Thymus (tissue), 11 donors: ENCODE results near the gene SLC22A31. TPM values are rescaled to one million over a fixed set of nuclear protein-coding genes. Genes with fewer than 3 reads are reported as not detected.

Experiments used
- DNase-seq, 9 donors: peaks; one replicate each; pipeline ENCODE4 v3.0.0-alpha.2; 2013; ENCODE audit warnings: low spot score in 9 of 9, low read depth in 6 of 9, missing footprints in 1 of 9
- H3K27ac ChIP-seq, 2 donors: one replicate each; pipeline ENCODE4 v1.5.1; 2013; ENCODE audit warnings: control low read depth in 1 of 2, low read depth in 1 of 2, low read length in 1 of 2, mild to moderate bottlenecking in 1 of 2, moderate library complexity in 1 of 2
- H3K27me3 ChIP-seq, 2 donors: one replicate each; pipeline ENCODE4 v1.5.1; 2013; ENCODE audit warnings: low read length in 1 of 2; ENCODE audit not compliant: control insufficient read depth in 2 of 2, insufficient read depth in 1 of 2
- H3K36me3 ChIP-seq, 2 donors: one replicate each; pipeline ENCODE4 v1.5.1; 2013; ENCODE audit warnings: low read length in 1 of 2, mild to moderate bottlenecking in 1 of 2, moderate library complexity in 1 of 2; ENCODE audit not compliant: control insufficient read depth in 2 of 2, insufficient read depth in 2 of 2
- H3K4me1 ChIP-seq, 2 donors: one replicate each; pipeline ENCODE4 v1.5.1; 2013; ENCODE audit warnings: low read length in 2 of 2; ENCODE audit not compliant: control insufficient read depth in 2 of 2, insufficient read depth in 2 of 2
- H3K4me3 ChIP-seq, 2 donors: one replicate each; pipeline ENCODE4 v1.5.1; 2013; ENCODE audit warnings: low read length in 2 of 2, control low read depth in 1 of 2, mild to moderate bottlenecking in 1 of 2
- H3K9me3 ChIP-seq, 2 donors: one replicate each; pipeline ENCODE4 v1.5.1; 2013; ENCODE audit warnings: low read length in 1 of 2, mild to moderate bottlenecking in 1 of 2; ENCODE audit not compliant: control insufficient read depth in 2 of 2, insufficient read depth in 1 of 2
- WGBS: extraction: QIAGEN DNeasy Blood & Tissue Kit; methylation state at CpG from one replicate; pipeline ENCODE4 v1.1.7; 2013; 5-methylcytosine and 5-hydroxymethylcytosine counted together
- polyA plus RNA-seq: library from polyadenylated mRNA; stranded (reverse); fragments of 200-250 nt; gene quantifications from one replicate; pipeline ENCODE4 v1.2.3, GENCODE V29; 2013
- total RNA-seq: library from RNA; stranded (reverse); fragments of 120-200 nt; gene quantifications from one replicate; pipeline ENCODE4 v1.2.4, GENCODE V29; 2013
- donor health status: healthy.

Gene SLC22A31
- total and polyA plus RNA-seq, 2 donors: 0.33 to 0.94 TPM

DNA sequence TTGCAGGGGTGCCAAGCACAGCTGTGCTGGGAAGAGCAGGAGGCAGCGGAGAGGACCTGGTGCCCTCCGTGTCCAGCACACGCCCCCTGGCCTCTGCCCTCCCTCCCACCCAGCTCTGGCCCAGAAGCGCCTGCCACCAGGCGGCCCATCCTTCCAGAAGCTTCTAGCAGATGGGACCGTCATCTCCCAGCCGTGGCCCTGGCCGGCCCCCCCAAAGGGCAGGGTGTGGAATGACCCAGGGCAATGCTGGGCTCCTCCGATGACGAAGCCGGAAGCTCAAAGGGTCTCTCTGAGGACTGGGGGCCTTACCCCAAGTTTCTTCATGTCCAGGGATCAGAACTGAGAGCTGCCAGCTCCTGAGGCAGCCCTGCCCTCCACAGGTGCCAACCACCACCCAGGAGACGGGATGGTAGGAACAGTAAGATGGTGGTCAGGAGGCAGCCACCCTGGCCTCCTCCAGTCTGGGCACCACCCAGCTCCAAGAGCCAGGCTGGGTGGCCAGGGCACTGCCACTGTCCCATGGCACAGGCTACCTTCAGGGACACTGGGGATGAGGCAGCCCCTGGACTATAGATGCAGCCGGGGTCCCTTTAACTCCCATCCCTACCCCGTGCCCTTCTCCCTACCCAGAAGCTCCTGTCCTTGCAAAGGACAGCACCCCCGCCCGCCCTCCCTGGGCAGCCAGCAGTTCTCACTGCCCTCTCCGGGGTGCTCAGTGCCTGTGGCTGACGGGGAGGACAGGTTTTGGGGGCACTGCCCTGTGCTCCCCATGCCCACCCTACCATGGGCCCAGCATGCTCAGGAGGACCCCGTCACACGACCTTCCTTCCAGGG lies 35.3 kb downstream of the SLC22A31 start:
- 98% methylated on average over 20 of the region's 20 CpGs for WGBS
- no peak for DNase-seq
- H3K27me3 ChIP-seq: peaks cover 0 to 15% of the 10 kb centered on the region in 2 donors

GRCh38 chr16:89164436-89164835 lies 35.9 kb downstream of the SLC22A31 start:
- Histone ChIP-seq H3K9me3 (peaks cover 0 to 13% of the 10 kb centered on the region in 2 donors), H3K27me3 (peaks cover 0 to 11% of the 10 kb centered on the region in 2 donors), H3K4me3 (no peak overlapping the region), H3K4me1 (peaks cover 19 to 58% of the 10 kb centered on the region in 2 donors), H3K27ac (no peak overlapping the region), H3K36me3 (no peaks in the 10 kb centered on the region)
- WGBS: 94% methylated on average over 15 of the region's 15 CpGs
- DNase-seq: no peak

More for the DNA sequence above, 35.3 kb downstream of the SLC22A31 start:
- Histone ChIP-seq H3K4me1 (peaks cover 19 to 64% of the 10 kb centered on the region in 2 donors), H3K9me3 (peaks cover 0 to 8% of the 10 kb centered on the region in 2 donors), H3K36me3 (no peaks in the 10 kb centered on the region), H3K4me3 (no peak overlapping the region), H3K27ac (no peak overlapping the region)

GRCh38 chr16:89163297-89163696 lies 37.0 kb downstream of the SLC22A31 start:
- Histone ChIP-seq H3K27me3 (peaks cover 0 to 5% of the 10 kb centered on the region in 2 donors), H3K36me3 (no peaks in the 10 kb centered on the region), H3K27ac (no peak overlapping the region), H3K4me1 (peaks cover 19 to 57% of the 10 kb centered on the region in 2 donors), H3K9me3 (peaks cover 0 to 21% of the 10 kb centered on the region in 2 donors), H3K4me3 (no peak overlapping the region)
- WGBS: 96% methylated on average over 9 of the region's 9 CpGs
- DNase-seq: no peak

GRCh38 chr16:89161763-89162713 lies 38.3 kb downstream of the SLC22A31 start:
- Histone ChIP-seq H3K27ac (peak overlapping the region in 1 of 2 donors; percentile 23), H3K4me1 (peaks cover 16 to 50% of the 10 kb centered on the region in 2 donors), H3K9me3 (peaks cover 0 to 18% of the 10 kb centered on the region in 2 donors), H3K4me3 (no peak overlapping the region), H3K36me3 (no peaks in the 10 kb centered on the region), H3K27me3 (peaks cover 0 to 5% of the 10 kb centered on the region in 2 donors)
- 88% methylated on average over 40 of the region's 40 CpGs for WGBS
- DNase-seq: peak in 1 of 9 donors; percentile 56

- H3K27ac ChIP-seq: no peak overlapping the region
- H3K36me3 ChIP-seq: no peaks in the 10 kb centered on the region
- DNase-seq: no peak
- H3K4me1 ChIP-seq: peaks cover 20 to 51% of the 10 kb centered on the region in 2 donors
- 95% methylated on average over 29 of the region's 29 CpGs for WGBS
- no peak overlapping the region for H3K4me3 ChIP-seq
- peaks cover 0 to 5% of the 10 kb centered on the region in 2 donors for H3K27me3 ChIP-seq
- peaks cover 0 to 16% of the 10 kb centered on the region in 2 donors for H3K9me3 ChIP-seq
Observed at GRCh38 chr16:89160977-89161701, 39.2 kb downstream of the SLC22A31 start.

- peaks cover 0 to 5% of the 10 kb centered on the region in 2 donors for H3K27me3 ChIP-seq
- H3K27ac ChIP-seq: no peak overlapping the region
- 98% methylated on average over 20 of the region's 20 CpGs for WGBS
- peaks cover 0 to 16% of the 10 kb centered on the region in 2 donors for H3K9me3 ChIP-seq
- no peak overlapping the region for H3K4me3 ChIP-seq
- peaks cover 24 to 57% of the 10 kb centered on the region in 2 donors for H3K4me1 ChIP-seq
- no peaks in the 10 kb centered on the region for H3K36me3 ChIP-seq
- no peak for DNase-seq
Observed at GRCh38 chr16:89159850-89160354, 40.4 kb downstream of the SLC22A31 start.

DNA sequence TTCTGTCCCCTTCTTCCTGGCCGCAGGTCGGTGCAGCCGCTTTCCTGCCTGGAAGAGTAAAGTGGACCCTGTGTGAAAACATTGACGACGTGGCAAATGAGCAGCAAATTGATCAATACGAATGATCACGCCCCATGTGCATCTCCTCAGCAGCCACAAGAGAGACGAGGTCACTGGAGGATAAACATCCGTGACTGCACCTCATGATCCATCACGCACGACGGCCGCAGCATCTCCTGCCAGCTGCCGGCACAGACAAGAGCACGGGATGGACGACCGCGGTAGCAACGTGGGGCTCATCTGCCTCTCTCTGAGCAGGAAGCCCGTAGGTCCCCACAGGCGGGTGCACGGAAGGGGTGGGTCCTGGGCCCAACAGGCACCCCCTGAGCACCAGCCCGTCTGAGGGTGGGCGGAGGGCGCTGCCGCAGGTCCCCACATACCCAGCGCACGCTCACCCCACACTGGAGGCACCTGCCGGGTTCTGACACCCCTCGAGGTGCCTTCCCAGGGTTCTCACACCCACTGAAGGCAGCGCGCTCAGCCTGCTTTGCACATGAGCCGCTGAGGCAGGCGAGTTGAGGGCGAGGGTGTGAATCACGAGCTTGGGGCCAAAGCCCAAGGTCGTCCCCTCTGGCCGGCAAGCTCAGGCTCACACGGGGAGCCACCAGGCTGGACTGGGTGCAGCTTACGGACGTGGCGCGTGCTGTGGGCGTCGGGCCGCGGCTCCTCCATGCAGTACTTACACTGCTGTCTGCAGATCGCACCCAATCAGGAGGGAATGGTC lies 41.1 kb downstream of the SLC22A31 start:
- no peak for DNase-seq
- Histone ChIP-seq H3K4me3 (no peak overlapping the region), H3K4me1 (peaks cover 24 to 63% of the 10 kb centered on the region in 2 donors), H3K27ac (no peak overlapping the region), H3K9me3 (peaks cover 0 to 16% of the 10 kb centered on the region in 2 donors), H3K36me3 (peaks cover 0 to 2% of the 10 kb centered on the region in 2 donors), H3K27me3 (peaks cover 0 to 5% of the 10 kb centered on the region in 2 donors)
- WGBS: 93% methylated on average over 48 of the region's 48 CpGs

- Histone ChIP-seq H3K36me3 (peaks cover 6% of the 10 kb centered on the region in 2 donors), H3K27me3 (peaks cover 0 to 5% of the 10 kb centered on the region in 2 donors), H3K27ac (no peak overlapping the region), H3K4me3 (no peak overlapping the region), H3K9me3 (peaks cover 0 to 30% of the 10 kb centered on the region in 2 donors), H3K4me1 (peaks cover 23 to 58% of the 10 kb centered on the region in 2 donors)
- no peak for DNase-seq
- whole genome bisulfite sequencing: 99% methylated on average over 12 of the region's 12 CpGs
Observed at GRCh38 chr16:89157778-89158177, 42.6 kb downstream of the SLC22A31 start.
